ENCODE data around the gene IP6K2.

Gene IP6K2

DNA sequence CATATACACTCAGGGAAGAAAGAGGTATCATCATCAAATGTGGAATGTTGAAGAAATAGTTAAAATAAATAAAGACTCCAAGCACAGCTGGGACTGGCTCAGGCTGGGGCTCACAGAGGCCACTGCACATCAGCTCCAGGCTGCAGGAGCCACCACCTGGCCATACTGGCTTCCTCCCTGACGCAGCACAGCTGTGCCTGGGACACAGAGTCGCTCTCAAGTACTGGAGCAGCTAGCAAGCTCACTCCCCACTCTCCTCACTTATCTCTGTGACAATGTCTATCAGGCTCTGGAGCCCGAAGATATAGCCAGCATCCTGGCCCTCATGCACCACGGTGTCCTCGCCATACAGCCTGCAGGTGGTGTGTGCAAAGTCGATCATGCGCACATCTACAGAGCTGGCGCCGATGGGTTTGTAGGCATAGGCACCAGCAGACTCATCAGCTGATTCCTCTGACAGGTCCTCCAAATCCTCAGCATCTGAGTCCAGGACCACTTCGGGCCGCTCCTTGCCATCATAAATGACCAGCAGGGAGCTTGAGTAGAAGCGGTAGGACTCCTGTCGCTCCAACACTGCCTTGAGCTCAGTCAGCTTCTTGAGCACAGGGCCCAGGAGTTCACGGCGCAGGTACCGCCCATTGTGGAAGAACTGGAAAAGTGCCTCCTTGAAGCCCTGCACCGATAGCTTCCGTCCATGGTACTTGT is 28.8 kb downstream of the IP6K2 start:
- no peak for DNase-seq

DNA sequence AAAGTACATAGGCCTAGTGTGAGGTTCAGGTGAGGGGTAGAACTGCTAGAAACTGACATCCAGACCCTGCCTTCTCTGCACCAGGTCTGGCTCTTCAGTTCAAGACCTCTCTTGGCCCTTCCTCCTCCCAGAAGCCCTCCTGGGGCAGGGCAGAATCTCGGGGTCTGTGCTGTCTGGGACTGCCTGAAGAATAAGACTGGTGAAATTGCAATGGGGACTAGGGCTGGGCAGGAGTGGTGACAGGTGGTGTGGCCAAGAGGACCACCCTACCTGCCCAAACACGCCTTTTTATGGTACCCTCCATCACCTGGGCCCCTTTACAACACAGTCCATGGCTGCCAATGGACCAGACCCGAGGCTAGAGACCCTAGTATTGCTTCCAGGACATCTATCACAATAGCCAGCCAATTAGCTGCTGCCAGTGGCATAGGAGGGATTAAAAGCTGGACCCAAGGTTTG is 29.8 kb downstream of the IP6K2 start:
- DNase-seq, result no peak

DNA sequence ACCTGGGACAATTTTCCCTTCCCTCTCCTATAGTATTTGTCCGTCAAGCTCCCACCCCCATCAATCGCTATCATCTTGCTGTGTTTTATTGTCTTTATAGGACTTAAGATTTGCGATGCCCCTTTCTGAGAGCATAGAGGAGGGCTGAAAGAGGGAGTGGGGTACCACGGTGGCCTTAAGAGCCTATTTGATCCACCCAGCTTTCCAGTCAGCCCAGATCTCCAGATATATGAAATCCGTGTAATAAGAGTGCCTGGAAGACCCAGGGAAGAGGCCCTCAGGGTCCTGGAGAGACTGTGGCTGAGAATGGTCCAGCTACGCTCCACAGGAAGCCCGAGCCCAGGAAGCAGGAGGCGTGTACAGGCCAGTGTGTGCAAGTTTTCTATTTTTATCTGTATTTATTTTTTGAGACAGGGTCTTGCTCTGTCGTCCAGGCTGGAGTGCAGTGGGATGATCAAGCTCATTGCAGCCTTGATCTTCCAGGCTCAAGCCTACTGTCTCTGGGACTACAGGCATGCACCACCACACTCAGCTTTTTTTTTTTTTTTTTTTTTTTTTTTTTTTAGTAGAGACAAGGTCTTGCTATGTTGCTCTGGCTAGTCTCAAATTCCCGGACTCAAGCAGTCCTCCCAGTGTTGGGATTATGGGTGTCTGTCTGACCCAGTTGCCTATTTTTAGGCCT is 30.3 kb downstream of the IP6K2 start:
- DNase-seq, result no peak

DNA sequence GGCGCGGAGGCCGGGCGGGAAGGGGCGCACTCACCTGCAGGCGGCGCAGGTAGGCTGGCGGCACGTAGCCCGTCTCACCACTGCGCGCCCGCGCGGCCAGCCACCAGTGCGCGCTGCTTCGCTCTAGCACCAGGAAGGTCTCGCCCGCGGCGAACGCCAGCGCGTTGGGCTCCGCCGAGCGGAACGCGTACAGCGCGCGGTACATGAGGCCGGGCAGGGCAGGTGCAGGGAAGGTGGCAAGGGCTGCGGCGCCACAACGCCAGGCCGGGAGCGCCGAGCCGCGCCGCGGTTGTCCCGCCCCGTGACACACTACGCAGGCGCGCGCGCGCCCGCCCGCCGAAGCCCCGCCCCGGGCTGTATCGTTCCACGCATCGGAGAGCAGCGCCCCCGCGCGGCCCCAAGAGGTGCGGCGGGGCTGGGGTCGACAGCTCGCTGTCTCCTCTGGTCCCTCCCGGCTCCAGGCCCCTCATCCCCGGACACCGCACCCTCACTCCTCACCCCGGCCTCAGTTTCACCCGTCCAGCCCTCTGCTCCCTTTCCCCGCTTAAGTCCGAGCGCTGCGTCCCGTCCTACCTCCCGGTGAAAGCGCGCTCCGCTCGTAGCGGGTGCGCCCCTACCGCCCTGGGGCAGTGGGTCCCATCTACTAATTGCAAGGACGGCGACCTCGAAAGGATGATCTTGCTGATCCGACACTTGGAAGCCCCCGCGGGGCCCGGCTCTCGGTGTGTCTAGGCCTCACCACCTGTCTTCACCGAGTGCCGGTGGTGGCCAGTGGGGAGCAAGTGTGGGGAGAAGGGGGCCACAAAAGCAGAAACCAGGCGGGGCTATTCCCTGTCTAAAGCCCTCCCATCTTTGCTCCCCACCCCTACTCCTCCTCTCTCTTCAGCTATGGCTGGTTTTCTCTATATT is 31.2 kb downstream of the IP6K2 start, which contains the start of gene NCKIPSD:
NCKIPSD (minus strand) TSS at position 313 of the 909 bp plus-strand sequence; CDS start at position 205, 108 bp downstream.
- peak; percentile 86 for DNase-seq

DNA sequence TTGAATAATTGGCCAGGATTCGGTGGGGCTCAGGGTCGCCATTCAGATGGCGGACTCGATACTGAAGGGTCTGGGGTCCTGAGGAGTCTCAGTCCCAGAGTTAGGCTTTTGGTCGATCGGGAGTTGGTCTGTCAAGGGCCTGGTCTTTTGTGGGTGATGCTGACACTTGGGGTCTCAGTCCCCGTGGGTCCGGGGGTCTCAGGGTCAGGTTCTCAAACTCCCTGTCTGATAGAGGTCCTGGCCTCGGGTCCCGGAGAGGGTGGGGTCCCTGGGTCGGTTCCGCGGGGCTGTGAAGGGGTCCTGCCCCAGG is 31.8 kb downstream of the IP6K2 start:
- DNase-seq, result no peak

DNA sequence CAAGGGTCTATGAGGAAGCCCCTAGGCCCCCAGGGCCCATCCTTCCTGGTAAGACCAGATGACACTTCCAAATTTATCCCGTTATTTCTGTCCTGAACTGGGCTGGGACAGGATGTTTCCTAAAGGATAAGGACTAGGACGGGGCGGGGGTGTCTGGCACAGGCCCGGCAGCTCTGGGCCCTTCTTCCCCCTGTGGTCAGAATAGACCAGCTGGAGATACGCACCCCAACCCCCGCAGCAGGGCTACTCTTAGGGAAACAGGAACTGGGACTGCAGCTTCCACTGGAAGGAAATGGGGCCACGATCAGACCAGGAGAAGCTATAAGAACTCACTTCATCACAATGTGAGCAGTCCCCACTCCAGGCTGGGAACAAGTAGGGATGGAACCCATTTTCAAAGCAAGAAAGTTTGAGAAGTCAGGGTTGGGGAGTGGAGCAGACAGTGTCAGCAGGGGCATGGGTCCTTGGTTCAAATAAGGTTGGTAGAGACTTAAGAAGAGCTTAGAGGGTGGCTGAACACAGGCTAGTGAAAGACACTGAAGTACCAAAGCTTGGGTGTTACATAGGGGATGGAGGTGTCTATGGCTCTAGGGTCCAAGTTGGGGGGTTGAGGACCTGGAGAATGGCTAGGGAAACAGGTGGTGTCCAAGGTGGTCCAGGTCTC is 32.4 kb downstream of the IP6K2 start:
- no peak for DNase-seq

DNA sequence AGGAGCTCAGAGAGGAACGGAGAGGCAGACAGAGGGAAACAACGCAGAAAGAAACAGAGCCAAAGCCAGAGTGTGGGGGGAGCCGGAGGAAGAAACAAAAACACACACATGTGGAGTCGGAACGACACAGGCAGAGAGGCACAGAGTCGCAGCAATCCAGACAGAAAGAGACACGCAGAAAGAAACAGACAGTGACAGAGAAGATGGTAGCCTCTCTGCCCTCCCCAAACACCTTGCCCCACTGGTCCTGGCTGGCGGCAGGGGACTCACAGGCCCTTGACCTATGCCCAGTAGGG is 33.0 kb downstream of the IP6K2 start:
- DNase-seq, result no peak

DNA sequence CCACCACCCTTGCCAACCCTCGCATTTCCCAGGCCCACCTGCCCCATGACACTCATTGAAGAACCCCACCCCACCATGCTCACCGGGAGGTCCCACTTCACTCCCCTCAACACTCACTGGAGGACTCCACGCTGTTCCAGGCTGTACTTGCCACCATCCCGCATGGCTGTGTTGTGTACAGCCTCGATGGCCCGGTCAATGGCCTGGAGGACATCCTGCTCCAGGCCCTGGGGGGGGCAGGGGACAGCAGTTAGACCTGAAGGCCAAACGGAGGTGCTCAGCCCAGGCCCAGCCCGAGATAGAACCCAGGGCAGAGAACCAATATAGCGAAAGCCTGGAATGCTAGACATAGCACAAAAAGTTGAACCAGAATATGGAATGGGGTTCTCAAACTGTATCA is 34.2 kb downstream of the IP6K2 start:
- no peak for DNase-seq

DNA sequence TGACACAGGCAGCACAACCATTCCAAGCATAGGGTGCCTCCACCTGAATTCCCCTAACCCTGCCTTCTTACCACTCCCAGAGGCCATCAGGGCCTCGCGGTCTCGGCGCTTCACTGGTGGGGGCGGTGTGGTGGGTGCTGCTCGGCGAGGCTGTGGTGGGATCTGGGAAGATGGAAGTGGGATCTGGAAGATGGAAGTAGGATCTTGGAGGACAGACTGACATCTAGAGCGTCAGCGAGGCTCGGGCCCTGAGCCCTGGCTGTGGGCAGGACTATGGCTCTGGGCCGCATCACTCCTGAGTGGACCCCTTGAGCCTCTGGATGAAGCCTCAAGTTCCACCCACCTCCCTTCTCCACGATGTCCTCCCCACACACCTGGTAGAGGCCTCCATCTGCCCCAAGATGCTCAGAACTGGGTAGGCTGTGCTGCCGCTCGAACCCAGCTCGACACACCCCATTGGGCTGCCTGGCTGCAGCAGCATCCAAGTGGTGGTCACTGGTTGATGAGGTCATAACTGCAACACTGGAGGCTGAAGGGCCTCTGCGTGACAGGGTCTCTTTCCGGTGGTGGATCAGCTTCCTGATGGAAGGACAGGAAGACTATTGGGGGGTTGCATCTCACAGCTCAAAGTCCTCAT is 34.9 kb downstream of the IP6K2 start:
- no peak for DNase-seq

DNA sequence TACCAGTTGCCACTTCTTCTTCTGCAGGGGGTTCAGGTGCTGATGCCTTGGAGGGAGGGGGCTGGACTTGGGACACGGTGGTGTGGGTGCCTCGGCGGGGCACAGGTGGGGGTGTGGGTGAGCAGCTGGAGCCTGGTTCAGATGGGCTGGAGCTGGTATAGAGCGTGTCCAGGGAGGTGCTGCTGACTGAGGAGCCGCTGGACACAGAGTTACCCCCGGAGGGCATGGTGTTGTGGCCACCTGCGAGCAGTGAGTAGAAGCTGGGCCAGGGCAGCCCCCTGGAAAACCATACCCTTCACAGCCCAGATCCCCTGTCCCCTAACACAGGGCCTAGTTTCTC is 35.5 kb downstream of the IP6K2 start:
- no peak for DNase-seq

DNA sequence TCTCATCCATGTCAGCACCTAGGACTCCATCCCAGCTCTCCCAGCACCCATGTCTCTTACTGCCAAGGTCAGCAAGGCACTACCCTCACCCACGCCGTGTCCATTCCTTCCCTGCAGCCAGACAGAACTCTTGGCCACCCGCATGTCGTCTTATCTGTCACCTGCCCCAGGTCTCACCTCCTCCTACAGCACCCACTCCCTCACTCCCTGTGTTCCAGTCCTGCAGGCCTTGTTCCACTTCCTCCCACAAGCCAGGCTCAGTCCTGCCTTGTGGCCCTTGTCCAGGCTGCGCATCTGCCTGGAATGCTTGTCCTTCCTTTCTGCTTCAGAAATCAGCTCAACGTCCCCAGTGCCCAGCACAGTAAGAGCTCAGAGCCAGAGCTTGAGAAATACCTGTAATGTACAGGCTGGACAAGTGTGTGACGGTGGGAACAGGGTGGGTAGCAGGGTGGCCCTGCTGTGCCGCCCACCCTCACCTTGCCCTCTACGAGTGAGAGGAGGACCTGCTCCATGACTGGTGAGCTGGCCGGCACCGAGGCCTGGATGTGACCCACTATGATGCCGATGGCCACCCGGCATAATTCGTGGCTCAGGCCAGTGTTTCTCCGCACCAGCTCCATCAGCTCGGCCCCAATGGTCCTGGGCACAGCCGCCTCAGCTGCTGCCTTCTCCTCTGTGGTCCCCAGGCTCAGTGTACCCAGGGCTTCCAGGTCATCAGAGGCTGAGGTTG is 36.0 kb downstream of the IP6K2 start:
- no peak for DNase-seq

DNA sequence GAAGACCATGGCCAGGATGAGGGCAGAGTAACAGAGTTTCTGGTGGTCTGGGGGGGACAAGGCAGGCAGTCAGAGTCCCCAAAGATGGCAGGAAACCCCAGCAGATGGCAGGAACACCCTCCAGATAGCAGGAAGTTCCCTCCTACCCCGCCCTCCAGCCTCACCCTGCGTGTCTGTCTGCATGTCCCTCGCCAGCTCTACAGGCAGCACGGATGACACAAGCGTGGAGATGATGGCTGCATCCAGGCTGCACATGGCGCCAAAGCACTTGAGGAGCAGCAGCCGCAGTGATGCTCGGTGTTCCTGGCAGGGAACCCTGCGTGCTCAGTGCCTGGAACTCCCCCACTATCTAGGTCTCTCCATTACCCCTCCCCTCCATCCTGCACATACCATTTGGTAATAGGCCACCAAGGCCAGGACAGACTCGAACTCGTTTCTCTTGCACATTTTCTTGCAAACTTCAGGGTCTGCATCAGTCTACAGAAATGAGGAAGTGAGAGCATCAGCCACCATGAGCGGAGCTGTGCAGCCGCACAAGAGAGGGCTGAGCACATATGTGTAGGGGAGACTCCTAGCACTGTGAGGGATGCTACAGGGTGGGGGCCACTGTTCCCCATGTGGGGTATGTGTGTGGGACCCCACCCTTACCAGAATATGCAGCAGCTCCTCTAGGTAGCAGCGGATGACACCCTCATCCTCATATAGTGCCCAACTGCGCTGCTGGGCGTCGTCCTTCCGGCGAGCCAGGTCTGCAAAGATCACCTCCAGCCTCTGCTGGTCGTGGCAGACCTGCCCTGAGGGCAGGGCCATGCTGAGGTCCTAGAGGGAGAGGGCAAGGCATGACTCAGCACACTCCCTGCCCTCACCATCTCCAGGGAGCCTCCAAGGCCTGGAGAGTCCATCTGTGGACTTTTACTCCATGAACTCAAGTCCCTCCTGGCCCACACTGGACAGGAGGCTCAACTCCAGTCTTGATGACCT is 37.3 kb downstream of the IP6K2 start:
- no peak for DNase-seq

DNA sequence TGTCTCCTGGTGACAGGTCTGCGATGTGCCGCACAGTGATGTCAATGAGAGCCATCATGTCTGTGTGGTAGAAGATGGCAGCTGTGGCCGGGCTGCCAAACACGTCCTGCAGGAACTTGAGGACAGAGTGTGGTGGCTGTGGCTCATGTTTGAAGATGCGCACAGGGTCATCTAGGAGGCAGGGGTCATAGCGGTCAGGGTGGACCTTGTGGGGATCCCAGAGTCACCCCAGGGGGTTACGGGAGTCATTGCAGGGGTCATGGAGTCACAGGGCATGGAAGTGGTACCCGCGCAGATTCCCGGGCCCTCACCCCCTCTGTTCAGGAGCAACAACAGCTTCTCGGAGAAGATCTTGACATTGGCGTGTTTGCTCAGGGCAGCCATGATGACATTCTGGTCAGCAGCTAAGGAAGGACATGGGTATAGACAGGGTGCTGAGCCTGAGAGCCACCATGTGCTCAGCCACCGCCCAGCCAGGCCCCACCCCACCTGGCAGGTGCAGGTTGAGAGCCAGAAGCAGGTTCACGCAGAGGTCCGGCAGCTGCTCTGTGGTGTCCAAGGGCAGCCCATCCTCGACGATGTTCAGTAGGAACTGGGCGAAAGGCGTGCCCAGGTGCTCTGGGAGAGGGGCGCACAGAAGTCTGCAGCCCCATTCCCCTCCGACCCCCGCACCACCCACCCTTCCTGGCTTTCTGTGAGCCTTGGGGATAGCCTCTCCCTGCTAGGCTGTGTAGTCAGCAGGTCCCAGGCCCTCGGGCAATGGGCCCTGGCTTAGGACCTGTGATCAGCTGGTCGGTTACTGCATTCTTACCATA is 38.2 kb downstream of the IP6K2 start:
- DNase-seq, result no peak

DNA sequence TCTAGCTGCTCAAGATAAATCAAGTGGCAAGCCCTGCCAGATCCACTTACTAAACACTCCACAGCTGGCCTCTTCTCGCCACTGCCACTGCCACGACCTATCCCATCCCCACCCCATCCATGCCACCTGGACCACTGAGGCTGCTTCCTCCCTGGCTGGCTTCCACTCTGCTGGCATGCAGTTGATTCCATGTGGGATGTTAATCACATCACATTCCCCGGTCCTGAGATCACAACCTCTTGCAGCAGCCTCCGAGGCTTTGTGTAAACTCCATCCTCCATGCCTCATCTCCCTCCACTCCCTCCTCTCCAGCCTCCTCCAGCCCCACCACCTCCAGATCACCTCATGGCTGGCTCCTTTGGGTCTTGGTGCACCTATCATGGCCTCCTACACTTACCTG is 39.0 kb downstream of the IP6K2 start:
- no peak for DNase-seq

DNA sequence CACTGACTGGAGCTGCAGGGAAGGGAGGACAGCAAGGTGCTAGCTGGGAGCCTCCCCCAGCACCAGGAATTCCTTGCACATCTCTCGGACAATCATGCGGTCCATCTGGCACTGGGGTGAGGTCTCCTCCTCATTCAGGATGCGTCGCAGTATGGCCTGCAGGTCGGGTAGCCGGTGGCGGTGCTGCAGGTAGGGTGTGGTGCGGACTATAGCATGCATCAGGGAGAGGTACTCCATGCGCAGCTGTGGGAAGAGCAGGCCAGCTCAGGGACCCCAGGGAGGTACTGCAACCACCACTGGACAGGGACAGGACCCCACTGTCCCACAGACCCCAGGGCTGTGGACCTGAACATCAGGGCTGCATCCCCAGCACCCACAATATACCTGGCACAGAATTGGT is 42.5 kb downstream of the IP6K2 start:
- DNase-seq, result no peak

DNA sequence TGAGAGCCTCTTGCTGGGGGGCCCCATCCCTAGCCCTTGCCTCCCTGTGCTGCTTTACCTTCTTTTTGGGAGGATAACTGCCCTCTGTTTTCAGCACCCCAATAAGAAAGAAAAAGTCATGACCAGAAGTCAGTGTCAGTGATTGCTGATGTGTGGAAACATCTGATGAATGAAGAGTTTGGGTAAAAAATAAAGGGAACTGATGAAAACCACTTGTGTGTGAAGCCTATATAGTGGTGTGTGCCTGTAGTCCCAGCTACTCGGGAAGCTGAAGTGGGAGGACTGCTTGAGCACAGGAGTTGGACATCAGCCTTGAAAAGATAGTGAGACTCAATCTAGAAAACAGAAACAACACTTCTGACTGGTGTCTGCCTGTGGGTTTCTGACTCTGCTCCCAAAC is 44.5 kb downstream of the IP6K2 start:
- DNase-seq, result no peak

DNA sequence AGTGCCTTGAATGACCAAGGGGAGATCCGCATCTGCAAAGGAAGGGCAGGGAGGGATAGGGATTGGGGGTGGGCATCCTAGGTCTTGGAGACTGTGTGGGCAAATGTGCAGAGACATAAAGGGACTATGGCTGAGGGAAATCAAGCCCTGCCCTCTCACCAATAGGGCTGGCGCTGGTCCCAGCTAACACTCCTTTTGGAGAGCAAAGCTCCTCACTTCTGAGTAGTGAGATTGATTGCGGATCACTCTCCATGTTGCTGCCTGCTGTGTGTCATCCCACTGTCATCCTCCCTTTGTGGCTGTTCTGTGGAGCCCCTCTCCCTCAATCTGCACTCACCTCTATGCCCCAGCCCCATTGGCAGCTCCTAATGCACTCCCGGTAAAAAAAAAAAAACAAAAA is 52.1 kb downstream of the IP6K2 start:
- DNase-seq, result no peak

DNA sequence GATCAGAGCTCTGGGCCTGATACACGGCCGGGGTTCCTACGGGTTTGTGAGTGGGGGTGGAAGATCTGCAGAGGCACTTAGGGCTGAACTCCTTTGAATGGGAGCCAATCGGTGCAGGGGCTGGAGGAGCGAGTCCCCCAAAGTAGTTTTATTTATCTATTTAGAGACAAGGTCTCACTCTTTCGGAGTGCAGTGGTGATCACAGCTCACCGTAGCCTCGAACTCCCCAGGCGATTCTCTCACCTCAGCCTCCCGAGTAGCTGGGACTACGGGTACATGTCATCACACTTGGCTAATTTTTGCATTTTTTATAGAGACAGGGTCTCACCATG is 52.7 kb downstream of the IP6K2 start:
- DNase-seq, result no peak

DNA sequence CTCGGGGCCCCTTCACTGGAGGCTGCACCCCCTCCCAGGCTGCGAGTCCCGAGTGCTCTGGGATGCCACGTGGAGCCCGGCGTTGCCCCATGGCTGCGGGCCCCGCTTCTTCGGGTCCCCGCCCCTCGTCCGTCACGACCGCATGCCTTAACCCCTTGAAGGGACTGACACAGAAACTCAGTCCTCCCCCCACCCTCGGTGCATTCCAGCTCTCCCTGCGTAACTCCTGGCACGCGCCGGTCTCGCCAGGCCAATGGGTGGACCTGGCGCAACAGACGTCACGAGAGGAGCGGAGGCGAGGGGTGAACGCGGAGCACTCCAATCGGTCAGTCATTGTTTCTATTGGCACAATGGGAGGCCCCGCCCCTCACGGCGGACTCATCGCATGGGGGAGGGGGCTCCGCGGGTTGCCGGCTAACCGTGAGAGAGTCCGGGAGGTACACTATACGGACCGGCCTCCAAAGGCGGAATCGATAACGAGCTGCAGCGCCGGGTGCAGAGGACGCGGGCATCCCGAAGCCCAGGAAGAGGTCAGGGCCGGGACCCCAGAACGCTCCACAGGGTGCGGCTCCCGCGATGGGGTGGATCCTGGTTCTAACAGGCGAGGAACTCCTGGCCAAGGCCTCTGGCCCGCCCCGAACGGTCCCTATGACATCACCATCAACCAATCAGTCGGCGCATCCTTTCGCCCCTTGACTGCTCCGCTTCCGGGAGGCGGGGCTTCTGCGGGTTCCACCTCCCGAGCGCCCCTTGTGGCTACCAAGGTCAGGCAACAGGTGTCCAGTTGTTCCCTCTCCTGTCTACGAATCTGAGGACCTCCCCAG is 53.3 kb downstream of the IP6K2 start:
- DNase-seq, result peak; percentile 81
